IPS-NIHi11 (cell line): Measurements from ENCODE around the gene CCR1.
"Not testable (repeated sequence)": the region's sequence is repeated elsewhere in the genome, so short reads cannot be mapped to it uniquely, and the experiment has no call there.

ENCODE experiments used
- DNase-seq: peaks from one replicate; pipeline ENCODE4 v3.0.0; 2012; ENCODE audit warnings: mixed read lengths, low spot score

CCR1 gene

DNA sequence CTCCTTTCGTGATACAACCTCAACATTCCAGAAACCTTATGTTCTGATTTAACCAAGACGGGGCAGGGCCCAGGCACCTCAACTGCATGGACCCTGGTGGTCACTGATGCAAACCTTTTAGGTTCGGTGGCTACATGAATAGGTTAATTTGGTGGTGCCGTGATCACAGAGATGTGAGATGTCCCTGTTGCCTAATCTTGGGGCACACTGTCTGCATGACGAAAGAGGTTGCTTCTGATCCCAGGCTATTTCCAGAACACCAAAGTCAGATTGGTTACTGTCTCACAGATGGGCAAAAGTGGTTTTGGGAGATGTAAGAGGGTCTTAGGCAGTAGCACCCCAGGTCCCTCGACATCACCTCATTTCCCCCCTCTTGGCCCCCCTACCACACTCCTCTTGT is 4.0 kb upstream of the CCR1 start:
- no peak for DNase-seq

- DNase-seq, result no peak
These were observed 1.8 kb upstream of the CCR1 start for GRCh38 chr3:46209746-46210470.

- DNase-seq, result no peak
These were observed 940 bp upstream of the CCR1 start for GRCh38 chr3:46209053-46209452.

DNA sequence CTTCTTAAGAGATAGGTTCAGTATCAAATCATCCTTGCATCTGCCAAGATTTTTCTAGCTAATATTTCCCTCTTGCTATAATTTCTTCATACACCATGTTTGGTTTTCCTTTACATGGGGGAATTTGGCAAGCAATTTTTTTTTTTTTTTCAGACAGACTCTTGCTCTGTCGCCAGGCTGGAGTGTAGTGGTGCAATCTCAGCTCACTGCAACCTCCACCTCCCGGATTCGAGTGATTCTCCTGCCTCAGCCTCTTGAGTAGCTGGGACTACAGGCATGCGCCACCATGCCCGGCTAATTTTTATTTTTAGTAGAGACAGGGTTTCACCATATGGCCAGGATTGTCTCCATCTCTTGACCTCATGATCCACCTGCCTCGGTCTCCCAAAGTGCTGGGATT is 599 bp downstream of the CCR1 start:
- not testable (repeated sequence) for DNase-seq

DNA sequence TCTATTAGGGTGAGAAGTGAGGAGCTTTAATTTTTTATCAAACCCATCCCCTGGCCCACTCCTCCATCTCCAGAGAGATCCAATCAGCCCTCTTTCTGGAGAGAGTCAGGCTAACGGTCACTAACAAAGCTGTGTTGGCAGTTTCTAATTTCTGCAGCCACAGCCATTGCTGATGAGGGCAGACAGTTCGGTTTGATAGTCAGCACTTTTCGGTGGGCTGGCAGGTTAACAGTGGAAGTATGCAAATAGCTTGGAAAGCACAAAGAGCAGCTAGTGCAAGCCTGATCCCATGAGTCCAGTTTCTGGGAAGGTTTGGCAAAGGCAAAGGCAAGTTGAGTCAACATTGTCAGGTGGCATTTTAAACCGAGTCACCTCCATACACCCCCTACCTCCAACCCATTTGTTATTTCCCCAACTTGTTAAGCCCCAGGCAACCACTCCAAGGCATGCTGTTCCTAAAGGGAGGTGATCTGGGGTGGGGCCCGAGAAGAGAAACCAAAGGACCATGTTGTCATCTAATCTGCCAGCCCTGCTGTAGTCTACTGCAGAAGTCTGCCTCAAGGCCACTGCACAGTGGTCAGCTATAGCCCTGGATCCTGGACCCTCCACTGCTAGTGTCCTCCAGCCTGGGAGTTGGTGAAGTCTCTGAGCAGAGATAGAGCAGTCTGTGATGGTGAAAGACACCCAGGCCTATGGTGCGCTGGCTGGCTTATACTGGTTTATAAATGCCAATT is 1.7 kb downstream of the CCR1 start:
- no peak for DNase-seq

DNA sequence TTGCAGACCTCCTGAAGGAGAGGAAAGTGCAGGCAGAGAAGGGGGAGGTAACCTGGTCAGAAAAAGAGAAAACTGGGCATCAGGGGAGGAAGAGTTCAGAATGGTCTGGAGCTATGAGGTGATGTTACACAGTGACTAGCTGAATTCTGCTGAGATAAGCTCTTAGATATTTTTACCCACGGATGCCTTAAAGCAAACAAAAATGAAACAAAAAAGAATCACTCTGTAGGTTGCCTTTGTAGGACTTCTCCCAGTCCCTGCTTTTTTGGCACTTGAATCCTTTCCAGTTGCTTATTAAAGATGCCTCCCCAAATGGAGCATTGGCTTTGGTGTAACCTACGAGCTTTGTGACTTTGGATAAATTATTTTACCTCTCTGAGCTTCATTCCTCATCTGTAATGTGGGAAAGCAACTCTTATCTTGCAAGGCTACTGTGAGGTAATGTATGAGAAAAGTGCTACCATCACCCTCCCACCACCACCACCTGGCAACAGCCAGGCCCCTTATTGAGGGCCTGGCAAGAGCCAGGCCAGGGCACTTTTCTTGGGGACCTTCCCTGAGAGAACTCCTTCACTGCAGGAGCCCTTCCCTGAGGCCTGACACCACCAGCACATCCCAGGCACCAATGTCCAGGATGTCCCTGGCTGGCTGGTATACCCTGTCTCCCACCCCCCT is 2.7 kb downstream of the CCR1 start:
- no peak for DNase-seq

DNA sequence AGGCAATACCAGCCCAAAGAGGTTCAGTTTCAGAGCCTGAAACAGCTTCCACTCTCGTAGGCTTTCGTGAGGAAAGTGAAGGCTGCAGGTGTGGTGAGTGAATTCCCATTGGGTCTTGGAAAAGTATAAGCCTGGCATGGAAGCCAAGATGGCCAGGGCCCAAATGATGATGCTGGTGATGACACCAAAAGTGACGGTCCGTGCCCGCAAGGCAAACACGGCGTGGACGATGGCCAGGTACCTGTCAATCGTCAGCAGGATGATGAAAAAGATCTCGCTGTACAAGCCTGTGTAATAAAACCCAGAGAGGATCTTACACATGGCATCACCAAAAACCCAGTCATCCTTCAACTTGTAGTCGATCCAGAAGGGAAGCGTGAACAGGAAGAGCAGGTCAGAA is 4.4 kb downstream of the CCR1 start:
- DNase-seq, result no peak

GRCh38 chr3:46202535-46202934 is 5.6 kb downstream of the CCR1 start:
- no peak for DNase-seq

DNA sequence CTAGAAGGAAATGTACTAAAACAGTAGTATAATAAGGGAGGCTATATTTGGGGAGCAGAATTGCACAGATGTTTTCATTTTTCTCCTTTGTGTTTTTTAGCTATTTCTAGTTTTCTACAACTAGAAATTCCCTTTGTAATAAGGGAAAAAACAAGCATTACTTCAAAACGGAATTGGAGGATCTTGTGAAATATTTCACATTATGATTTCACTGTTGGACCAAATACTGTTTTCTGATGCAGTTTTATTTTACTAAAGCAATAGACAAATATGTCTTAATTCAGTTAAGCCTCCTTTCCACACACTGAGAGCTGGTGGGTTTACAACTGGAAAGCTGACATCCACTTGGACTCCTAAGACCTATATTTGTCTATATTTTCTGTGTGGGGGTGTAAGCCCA is 7.3 kb downstream of the CCR1 start:
- no peak for DNase-seq

GRCh38 chr3:46200211-46200610 is 7.9 kb downstream of the CCR1 start:
- no peak for DNase-seq

GRCh38 chr3:46196261-46196957 is 11.7 kb downstream of the CCR1 start:
- no peak for DNase-seq

- DNase-seq, result no peak
These were observed 13.1 kb downstream of the CCR1 start for GRCh38 chr3:46194868-46195553.

- no peak for DNase-seq
These were observed 14.7 kb downstream of the CCR1 start for GRCh38 chr3:46193436-46193835.

DNA sequence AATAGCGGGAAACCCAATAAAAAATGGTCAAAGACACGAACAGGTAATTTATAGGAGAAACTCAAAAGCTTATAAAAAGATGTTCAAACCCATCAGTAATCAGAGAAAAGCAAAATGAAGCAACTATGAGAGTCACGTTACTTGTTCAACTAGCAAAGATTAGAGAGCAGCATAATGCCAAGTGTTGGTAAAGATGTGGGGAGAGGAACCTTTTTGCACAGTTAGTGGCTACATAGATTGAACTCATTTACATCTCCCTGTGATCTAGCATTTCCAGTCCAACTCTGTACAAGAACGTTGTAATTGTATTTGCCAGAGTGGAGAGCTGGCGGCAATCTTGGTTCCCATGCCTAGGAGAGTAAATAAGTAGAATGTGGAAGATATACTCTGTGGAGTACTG is 15.2 kb downstream of the CCR1 start:
- DNase-seq, result no peak

GRCh38 chr3:46191730-46192129 is 16.4 kb downstream of the CCR1 start:
- DNase-seq, result no peak

GRCh38 chr3:46188708-46189107 is 19.4 kb downstream of the CCR1 start:
- DNase-seq, result no peak

- DNase-seq, result no peak
These were observed 20.2 kb downstream of the CCR1 start for GRCh38 chr3:46187876-46188275.

DNA sequence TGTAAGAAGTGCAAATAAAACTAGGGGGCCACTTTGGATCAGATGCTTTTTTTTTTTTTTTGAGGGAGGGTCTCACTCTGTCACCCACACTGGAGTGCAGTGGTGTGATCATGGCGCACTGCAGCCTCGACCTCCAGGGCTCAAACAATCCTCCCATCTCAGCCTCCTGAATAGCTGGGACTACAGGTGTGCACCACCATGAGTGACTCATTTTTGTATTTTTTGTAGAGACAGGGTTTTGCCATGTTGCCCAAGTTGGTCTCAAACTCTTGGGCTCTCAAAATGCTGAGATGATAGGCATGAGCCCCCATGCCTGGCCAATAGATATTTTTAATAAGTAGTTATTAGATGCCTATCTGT is 20.8 kb downstream of the CCR1 start:
- no peak for DNase-seq

- no peak for DNase-seq
These were observed 21.4 kb downstream of the CCR1 start for GRCh38 chr3:46186471-46187340.

DNA sequence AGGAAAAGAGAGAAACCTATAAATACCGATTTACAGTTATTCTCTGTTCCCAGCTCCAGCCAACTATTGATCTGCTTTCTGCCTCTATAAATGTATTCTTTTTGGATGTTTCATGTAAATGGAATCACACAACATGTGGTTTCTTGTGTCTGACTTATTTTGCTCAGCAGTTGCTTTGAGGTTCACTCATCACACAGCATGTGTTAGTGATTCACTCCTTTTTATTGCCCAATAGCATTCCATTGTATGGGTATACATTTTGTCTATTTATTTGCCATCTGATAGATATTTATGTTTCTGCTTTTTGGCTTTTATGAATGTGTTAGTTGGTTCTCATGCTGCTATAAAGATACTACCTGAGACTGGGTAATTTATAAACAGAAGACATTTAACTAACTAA is 23.6 kb downstream of the CCR1 start:
- DNase-seq, result no peak

DNA sequence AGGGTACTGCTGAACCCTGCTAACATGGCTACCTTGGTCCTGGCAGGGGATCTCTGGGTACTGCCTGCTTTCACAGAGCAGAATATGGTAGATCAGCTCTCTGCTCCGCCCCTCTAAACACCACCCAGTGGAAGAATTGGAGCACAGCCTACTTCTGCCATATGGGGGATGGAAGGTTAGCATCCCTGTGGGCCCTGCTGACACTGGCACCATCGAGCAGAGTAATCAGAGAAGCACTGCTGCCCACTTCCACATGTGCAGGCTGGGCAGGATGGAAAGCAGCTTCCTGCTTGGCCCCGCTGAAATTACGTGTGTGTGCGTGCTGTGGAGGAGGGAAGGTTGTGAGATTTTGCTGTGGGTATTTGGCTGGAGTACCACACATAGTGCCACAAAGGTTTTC is 24.8 kb downstream of the CCR1 start:
- DNase-seq, result no peak
